ENCODE results near the gene PCDHGA9. TPM values are rescaled to one million over a fixed set of nuclear protein-coding genes. Genes with fewer than 3 reads are reported as not detected.
"Not testable (repeated sequence)": the region's sequence is repeated elsewhere in the genome, so short reads cannot be mapped to it uniquely, and the experiment has no call there.

The PCDHGA9 gene
- total RNA-seq, 1 donor from 2014 or later: 1.5 TPM

GRCh38 chr5:141382469-141383294, 19.9 kb upstream of the PCDHGA9 start, which contains the start of gene PCDHGA7:
PCDHGA7 (plus strand) TSS chr5:141382742; CDS start chr5:141382900, 158 bp downstream.
- DNase-seq (ENCODE audit: low spot score, unreplicated experiment): no peak
- no peak within 1 kb of the TSS for H3K27ac Mint-ChIP-seq
- no peak within 1 kb of the TSS for H3K4me3 Mint-ChIP-seq (ENCODE audit: low read depth)
- no peaks in the 10 kb centered on the region for H3K4me1 Mint-ChIP-seq (ENCODE audit: low read depth)
- no peaks in the 10 kb centered on the region for H3K27me3 Mint-ChIP-seq
- TF ChIP-seq CTCF (IDR thresholded peaks at IDR 0.05; ENCODE audit: unreplicated experiment): no peak
- H3K36me3 Mint-ChIP-seq (ENCODE audit: insufficient read depth): peaks cover 11% of the 10 kb centered on the region
- peaks cover 48% of the 10 kb centered on the region for H3K9me3 Mint-ChIP-seq (ENCODE audit: low read depth)

- Mint-ChIP-seq H3K9me3 (ENCODE audit: low read depth) (peaks cover 48% of the 10 kb centered on the region), H3K27ac (no peak overlapping the region), H3K36me3 (ENCODE audit: insufficient read depth) (peaks cover 13% of the 10 kb centered on the region), H3K4me1 (ENCODE audit: low read depth) (no peaks in the 10 kb centered on the region), H3K27me3 (no peaks in the 10 kb centered on the region), H3K4me3 (ENCODE audit: low read depth) (no peak overlapping the region)
- DNase-seq (ENCODE audit: low spot score, unreplicated experiment): no peak
- TF ChIP-seq CTCF (IDR thresholded peaks at IDR 0.05; ENCODE audit: unreplicated experiment): no peak
These were observed 19.2 kb upstream of the PCDHGA9 start for GRCh38 chr5:141383345-141383744.

- Mint-ChIP-seq H3K27me3 (no peaks in the 10 kb centered on the region), H3K9me3 (ENCODE audit: low read depth) (peaks cover 51% of the 10 kb centered on the region), H3K36me3 (ENCODE audit: insufficient read depth) (peaks cover 16% of the 10 kb centered on the region), H3K27ac (no peak overlapping the region), H3K4me1 (ENCODE audit: low read depth) (no peaks in the 10 kb centered on the region), H3K4me3 (ENCODE audit: low read depth) (no peak overlapping the region)
- no peak for TF ChIP-seq CTCF (IDR thresholded peaks at IDR 0.05; ENCODE audit: unreplicated experiment)
- DNase-seq (ENCODE audit: low spot score, unreplicated experiment): no peak
These were observed 17.9 kb upstream of the PCDHGA9 start for GRCh38 chr5:141384471-141385267.

- peak; percentile 49 for TF ChIP-seq CTCF (IDR thresholded peaks at IDR 0.05; ENCODE audit: unreplicated experiment)
- H3K9me3 Mint-ChIP-seq (ENCODE audit: low read depth): peaks cover 58% of the 10 kb centered on the region
- peak within 1 kb of the TSS; percentile 77 for H3K27ac Mint-ChIP-seq
- H3K4me1 Mint-ChIP-seq (ENCODE audit: low read depth); H3K27me3 Mint-ChIP-seq; DNase-seq (ENCODE audit: low spot score, unreplicated experiment): not testable (repeated sequence)
- H3K4me3 Mint-ChIP-seq (ENCODE audit: low read depth): peak within 1 kb of the TSS; percentile 76
- peaks cover 34% of the 10 kb centered on the region for H3K36me3 Mint-ChIP-seq (ENCODE audit: insufficient read depth)
These were observed 14.8 kb upstream of the PCDHGA9 start, which contains the start of gene PCDHGB4 for GRCh38 chr5:141387557-141388311. PCDHGB4 (plus strand) TSS chr5:141387698; CDS start chr5:141387885, 187 bp downstream.

GRCh38 chr5:141388661-141389060, 13.9 kb upstream of the PCDHGA9 start:
- no peaks in the 10 kb centered on the region for H3K27me3 Mint-ChIP-seq
- no peak for DNase-seq (ENCODE audit: low spot score, unreplicated experiment)
- H3K27ac Mint-ChIP-seq: peak overlapping the region; percentile 16
- peaks cover 58% of the 10 kb centered on the region for H3K9me3 Mint-ChIP-seq (ENCODE audit: low read depth)
- peaks cover 39% of the 10 kb centered on the region for H3K36me3 Mint-ChIP-seq (ENCODE audit: insufficient read depth)
- H3K4me3 Mint-ChIP-seq (ENCODE audit: low read depth): peak overlapping the region; percentile 11
- no peak for TF ChIP-seq CTCF (IDR thresholded peaks at IDR 0.05; ENCODE audit: unreplicated experiment)
- H3K4me1 Mint-ChIP-seq (ENCODE audit: low read depth): no peaks in the 10 kb centered on the region

Data from progenitor cell of endocrine pancreas (in vitro differentiated cells).